ENCODE data around the gene PLEKHH3. TPM values are rescaled to one million over a fixed set of nuclear protein-coding genes. Genes with fewer than 3 reads are reported as not detected.

PLEKHH3 gene
- total RNA-seq, 1 experiment from 2014 or later, result 6.7 TPM

- no peaks in the 10 kb centered on the region for H3K9me2 ChIP-seq (replicated peaks; ENCODE audit: insufficient read depth, low read length)
- H3K4me3 ChIP-seq (ENCODE audit: low read length), result no peak overlapping the region
- no peak for DNase-seq
- H2AFZ ChIP-seq (ENCODE audit: low read length), result no peak overlapping the region
- H3K36me3 ChIP-seq (ENCODE audit: insufficient read depth, low read length), result no peaks in the 10 kb centered on the region
- H3K9ac ChIP-seq (ENCODE audit: low read length), result no peak overlapping the region
- H3K27ac ChIP-seq (ENCODE audit: low read length), result no peak overlapping the region
- H3K27me3 ChIP-seq (ENCODE audit: low read length), result no peaks in the 10 kb centered on the region
- peaks cover 23% of the 10 kb centered on the region for H3K4me1 ChIP-seq (ENCODE audit: low read length)
- no peaks in the 10 kb centered on the region for H3K79me2 ChIP-seq (ENCODE audit: low read length)
- no peak overlapping the region for H3K4me2 ChIP-seq (ENCODE audit: low read depth, low read length, poor library complexity, severe bottlenecking)
- H3K9me3 ChIP-seq (ENCODE audit: low read length), result no peaks in the 10 kb centered on the region
- no peaks in the 10 kb centered on the region for H4K20me1 ChIP-seq (ENCODE audit: insufficient read depth, low read depth, low read length)
Measured at GRCh38 chr17:42682722-42683403, 6.1 kb upstream of the PLEKHH3 start.

GRCh38 chr17:42681976-42682721 lies 5.4 kb upstream of the PLEKHH3 start, which contains the start of gene CNTNAP1:
TSS of gene CNTNAP1 (plus strand) at chr17:42682531. CDS start at chr17:42682830, 299 bp downstream.
- no peak within 1 kb of the TSS for H3K4me2 ChIP-seq (ENCODE audit: low read depth, low read length, poor library complexity, severe bottlenecking)
- no peak within 1 kb of the TSS for H3K27ac ChIP-seq (ENCODE audit: low read length)
- no peaks in the 10 kb centered on the region for H3K79me2 ChIP-seq (ENCODE audit: low read length)
- no peaks in the 10 kb centered on the region for H3K9me2 ChIP-seq (replicated peaks; ENCODE audit: insufficient read depth, low read length)
- no peaks in the 10 kb centered on the region for H3K27me3 ChIP-seq (ENCODE audit: low read length)
- H3K36me3 ChIP-seq (ENCODE audit: insufficient read depth, low read length), result no peaks in the 10 kb centered on the region
- no peak for DNase-seq
- H3K4me3 ChIP-seq (ENCODE audit: low read length), result no peak within 1 kb of the TSS
- no peaks in the 10 kb centered on the region for H3K9me3 ChIP-seq (ENCODE audit: low read length)
- no peak within 1 kb of the TSS for H3K9ac ChIP-seq (ENCODE audit: low read length)
- no peak within 1 kb of the TSS for H2AFZ ChIP-seq (ENCODE audit: low read length)
- no peaks in the 10 kb centered on the region for H4K20me1 ChIP-seq (ENCODE audit: insufficient read depth, low read depth, low read length)
- peaks cover 30% of the 10 kb centered on the region for H3K4me1 ChIP-seq (ENCODE audit: low read length)

- Histone ChIP-seq H3K4me3 (ENCODE audit: low read length) (peak overlapping the region; percentile 81; the same call in 1 of the 2 replicates), H2AFZ (ENCODE audit: low read length) (no peak overlapping the region; the same call in 1 of the 2 replicates), H3K27ac (ENCODE audit: low read length) (no peak overlapping the region)
Measured at GRCh38 chr17:42680331-42680808, 3.6 kb upstream of the PLEKHH3 start.

GRCh38 chr17:42679492-42680330 lies 2.9 kb upstream of the PLEKHH3 start:
- H4K20me1 ChIP-seq (ENCODE audit: insufficient read depth, low read depth, low read length), result peaks cover 4% of the 10 kb centered on the region; the same call in 1 of the 2 replicates
- no peaks in the 10 kb centered on the region for H3K79me2 ChIP-seq (ENCODE audit: low read length)
- H2AFZ ChIP-seq (ENCODE audit: low read length), result peak overlapping the region; percentile 72; the same call in 1 of the 2 replicates
- no peaks in the 10 kb centered on the region for H3K27me3 ChIP-seq (ENCODE audit: low read length)
- H3K9me2 ChIP-seq (replicated peaks; ENCODE audit: insufficient read depth, low read length), result no peaks in the 10 kb centered on the region
- H3K4me1 ChIP-seq (ENCODE audit: low read length), result peaks cover 48% of the 10 kb centered on the region
- peak overlapping the region; percentile 81 for H3K27ac ChIP-seq (ENCODE audit: low read length)
- no peaks in the 10 kb centered on the region for H3K9me3 ChIP-seq (ENCODE audit: low read length)
- peak overlapping the region; percentile 100 for H3K4me2 ChIP-seq (ENCODE audit: low read depth, low read length, poor library complexity, severe bottlenecking)
- H3K4me3 ChIP-seq (ENCODE audit: low read length), result peak overlapping the region; percentile 81
- DNase-seq, result peak; percentile 92
- no peaks in the 10 kb centered on the region for H3K36me3 ChIP-seq (ENCODE audit: insufficient read depth, low read length)
- H3K9ac ChIP-seq (ENCODE audit: low read length), result peak overlapping the region; percentile 83

More at GRCh38 chr17:42680331-42680808, 3.6 kb upstream of the PLEKHH3 start:
- Histone ChIP-seq H3K4me1 (ENCODE audit: low read length) (peaks cover 44% of the 10 kb centered on the region), H3K9ac (ENCODE audit: low read length) (peak overlapping the region; percentile 83), H3K27me3 (ENCODE audit: low read length) (no peaks in the 10 kb centered on the region), H3K4me2 (ENCODE audit: low read depth, low read length, poor library complexity, severe bottlenecking) (peak overlapping the region; percentile 100), H3K79me2 (ENCODE audit: low read length) (no peaks in the 10 kb centered on the region), H3K9me3 (ENCODE audit: low read length) (no peaks in the 10 kb centered on the region), H4K20me1 (ENCODE audit: insufficient read depth, low read depth, low read length) (peaks cover 4% of the 10 kb centered on the region; the same call in 1 of the 2 replicates), H3K9me2 (replicated peaks; ENCODE audit: insufficient read depth, low read length) (no peaks in the 10 kb centered on the region), H3K36me3 (ENCODE audit: insufficient read depth, low read length) (no peaks in the 10 kb centered on the region)
- no peak for DNase-seq

GRCh38 chr17:42678951-42679491 lies 2.2 kb upstream of the PLEKHH3 start:
- peak; percentile 74 for DNase-seq

GRCh38 chr17:42677921-42678781 lies 1.4 kb upstream of the PLEKHH3 start:
- H2AFZ ChIP-seq (ENCODE audit: low read length), result no peak overlapping the region; the same call in 1 of the 2 replicates
- H3K4me2 ChIP-seq (ENCODE audit: low read depth, low read length, poor library complexity, severe bottlenecking), result peak overlapping the region; percentile 100
- peaks cover 56% of the 10 kb centered on the region for H3K4me1 ChIP-seq (ENCODE audit: low read length)
- H3K79me2 ChIP-seq (ENCODE audit: low read length), result no peaks in the 10 kb centered on the region
- H4K20me1 ChIP-seq (ENCODE audit: insufficient read depth, low read depth, low read length), result peaks cover 4% of the 10 kb centered on the region; the same call in 1 of the 2 replicates
- peak overlapping the region; percentile 83 for H3K9ac ChIP-seq (ENCODE audit: low read length)
- no peaks in the 10 kb centered on the region for H3K9me2 ChIP-seq (replicated peaks; ENCODE audit: insufficient read depth, low read length)
- H3K9me3 ChIP-seq (ENCODE audit: low read length), result no peaks in the 10 kb centered on the region
- no peaks in the 10 kb centered on the region for H3K27me3 ChIP-seq (ENCODE audit: low read length)
- no peaks in the 10 kb centered on the region for H3K36me3 ChIP-seq (ENCODE audit: insufficient read depth, low read length)
- peak; percentile 94 for DNase-seq
- H3K4me3 ChIP-seq (ENCODE audit: low read length), result peak overlapping the region; percentile 81
- H3K27ac ChIP-seq (ENCODE audit: low read length), result peak overlapping the region; percentile 81

More at GRCh38 chr17:42678951-42679491, 2.2 kb upstream of the PLEKHH3 start:
- Histone ChIP-seq H3K27me3 (ENCODE audit: low read length) (no peaks in the 10 kb centered on the region), H3K9me3 (ENCODE audit: low read length) (no peaks in the 10 kb centered on the region), H3K27ac (ENCODE audit: low read length) (peak overlapping the region; percentile 81), H3K9me2 (replicated peaks; ENCODE audit: insufficient read depth, low read length) (no peaks in the 10 kb centered on the region), H3K79me2 (ENCODE audit: low read length) (no peaks in the 10 kb centered on the region), H3K9ac (ENCODE audit: low read length) (peak overlapping the region; percentile 83), H4K20me1 (ENCODE audit: insufficient read depth, low read depth, low read length) (peaks cover 4% of the 10 kb centered on the region; the same call in 1 of the 2 replicates), H3K36me3 (ENCODE audit: insufficient read depth, low read length) (no peaks in the 10 kb centered on the region), H3K4me3 (ENCODE audit: low read length) (peak overlapping the region; percentile 81), H3K4me1 (ENCODE audit: low read length) (peaks cover 54% of the 10 kb centered on the region), H3K4me2 (ENCODE audit: low read depth, low read length, poor library complexity, severe bottlenecking) (peak overlapping the region; percentile 100), H2AFZ (ENCODE audit: low read length) (peak overlapping the region; percentile 72; the same call in 1 of the 2 replicates)
